ENCODE results near the gene PPM1L.

Gene PPM1L

GRCh38 chr3:160781863-160782262 is 25.8 kb downstream of the PPM1L start:
- no peak overlapping the region for H3K18ac ChIP-seq (ENCODE audit: low read depth in 1 of 2, low read length in 2 of 2)
- H3K14ac ChIP-seq (ENCODE audit: low read length in 2 of 2) = no peak overlapping the region
- H3K4me3 ChIP-seq (ENCODE audit: insufficient read depth in 1 of 2, low read depth in 1 of 2, low read length in 2 of 2) = no peak overlapping the region
- no peak overlapping the region for H3K9ac ChIP-seq (ENCODE audit: low read length)
- H3K79me1 ChIP-seq (replicated peaks; ENCODE audit: low read length, poor library complexity, severe bottlenecking) = no peaks in the 10 kb centered on the region
- H2AFZ ChIP-seq (ENCODE audit: low read depth, low read length) = no peak overlapping the region
- H2BK15ac ChIP-seq (ENCODE audit: low read depth, poor library complexity, severe bottlenecking) = no peak overlapping the region
- no peaks in the 10 kb centered on the region for H3K4me1 ChIP-seq (ENCODE audit: control insufficient read depth, insufficient read depth, low read depth, low read length)
- H3K27ac ChIP-seq (ENCODE audit: low read length, poor library complexity, severe bottlenecking) = no peak overlapping the region
- H4K91ac ChIP-seq (ENCODE audit: low read length) = no peak overlapping the region
- DNase-seq = no peak
- no peak overlapping the region for H3K23ac ChIP-seq (ENCODE audit: low read length in 2 of 2)
- no peak overlapping the region for H2BK120ac ChIP-seq (ENCODE audit: low read depth, low read length)
- H3K36me3 ChIP-seq (ENCODE audit: control insufficient read depth in 1 of 2, insufficient read depth in 2 of 2, low read depth in 1 of 2, low read length in 2 of 2) = no peaks in the 10 kb centered on the region
- H4K8ac ChIP-seq (ENCODE audit: low read length) = no peak overlapping the region
- H2BK5ac ChIP-seq (ENCODE audit: low read depth, low read length, poor library complexity, severe bottlenecking) = no peak overlapping the region
- H3K4ac ChIP-seq (ENCODE audit: low read depth in 1 of 2, low read length in 2 of 2) = no peak overlapping the region
- no peaks in the 10 kb centered on the region for H3K9me3 ChIP-seq (ENCODE audit: control insufficient read depth, low read length)
- H3K4me2 ChIP-seq (ENCODE audit: low read length, poor library complexity, severe bottlenecking) = no peak overlapping the region
- 100% methylated on average over 1 of the region's 3 CpGs for WGBS
- H2AK5ac ChIP-seq (ENCODE audit: low read length, severe bottlenecking) = no peak overlapping the region
- H3K27me3 ChIP-seq (ENCODE audit: control insufficient read depth in 1 of 2, insufficient read depth in 1 of 2, low read length in 2 of 2) = no peaks in the 10 kb centered on the region
- no peak overlapping the region for H2BK12ac ChIP-seq (ENCODE audit: low read length in 2 of 2)

GRCh38 chr3:160784853-160785252 is 28.8 kb downstream of the PPM1L start:
- no peak overlapping the region for H2AFZ ChIP-seq (ENCODE audit: low read depth, low read length)
- no peak overlapping the region for H2BK5ac ChIP-seq (ENCODE audit: low read depth, low read length, poor library complexity, severe bottlenecking)
- H3K18ac ChIP-seq (ENCODE audit: low read depth in 1 of 2, low read length in 2 of 2) = no peak overlapping the region
- H4K8ac ChIP-seq (ENCODE audit: low read length) = no peak overlapping the region
- peaks cover 5% of the 10 kb centered on the region for H3K9me3 ChIP-seq (ENCODE audit: control insufficient read depth, low read length)
- H2BK12ac ChIP-seq (ENCODE audit: low read length in 2 of 2) = no peak overlapping the region
- no peak overlapping the region for H4K91ac ChIP-seq (ENCODE audit: low read length)
- no peak overlapping the region for H2BK15ac ChIP-seq (ENCODE audit: low read depth, poor library complexity, severe bottlenecking)
- no peak overlapping the region for H3K14ac ChIP-seq (ENCODE audit: low read length in 2 of 2)
- H3K23ac ChIP-seq (ENCODE audit: low read length in 2 of 2) = no peak overlapping the region
- DNase-seq = peak; percentile 12
- no peak overlapping the region for H3K4me3 ChIP-seq (ENCODE audit: insufficient read depth in 1 of 2, low read depth in 1 of 2, low read length in 2 of 2)
- no peak overlapping the region for H3K4me2 ChIP-seq (ENCODE audit: low read length, poor library complexity, severe bottlenecking)
- H3K9ac ChIP-seq (ENCODE audit: low read length) = no peak overlapping the region
- no peak overlapping the region for H3K27ac ChIP-seq (ENCODE audit: low read length, poor library complexity, severe bottlenecking)
- H3K4me1 ChIP-seq (ENCODE audit: control insufficient read depth, insufficient read depth, low read depth, low read length) = no peaks in the 10 kb centered on the region
- no peak overlapping the region for H3K4ac ChIP-seq (ENCODE audit: low read depth in 1 of 2, low read length in 2 of 2)
- H2BK120ac ChIP-seq (ENCODE audit: low read depth, low read length) = no peak overlapping the region
- H2AK5ac ChIP-seq (ENCODE audit: low read length, severe bottlenecking) = no peak overlapping the region
- H3K36me3 ChIP-seq (ENCODE audit: control insufficient read depth in 1 of 2, insufficient read depth in 2 of 2, low read depth in 1 of 2, low read length in 2 of 2) = no peaks in the 10 kb centered on the region
- H3K27me3 ChIP-seq (ENCODE audit: control insufficient read depth in 1 of 2, insufficient read depth in 1 of 2, low read length in 2 of 2) = no peaks in the 10 kb centered on the region
- no peaks in the 10 kb centered on the region for H3K79me1 ChIP-seq (replicated peaks; ENCODE audit: low read length, poor library complexity, severe bottlenecking)

- H3K18ac ChIP-seq (ENCODE audit: low read depth in 1 of 2, low read length in 2 of 2) = no peak overlapping the region
- no peak overlapping the region for H3K27ac ChIP-seq (ENCODE audit: low read length, poor library complexity, severe bottlenecking)
- no peak for DNase-seq
- H3K36me3 ChIP-seq (ENCODE audit: control insufficient read depth in 1 of 2, insufficient read depth in 2 of 2, low read depth in 1 of 2, low read length in 2 of 2) = no peaks in the 10 kb centered on the region
- no peak overlapping the region for H4K91ac ChIP-seq (ENCODE audit: low read length)
- 80% methylated on average over 2 of the region's 2 CpGs for whole genome bisulfite sequencing
- H3K4me3 ChIP-seq (ENCODE audit: insufficient read depth in 1 of 2, low read depth in 1 of 2, low read length in 2 of 2) = no peak overlapping the region
- no peak overlapping the region for H2BK5ac ChIP-seq (ENCODE audit: low read depth, low read length, poor library complexity, severe bottlenecking)
- H3K4me1 ChIP-seq (ENCODE audit: control insufficient read depth, insufficient read depth, low read depth, low read length) = no peaks in the 10 kb centered on the region
- H2BK12ac ChIP-seq (ENCODE audit: low read length in 2 of 2) = no peak overlapping the region
- H2BK15ac ChIP-seq (ENCODE audit: low read depth, poor library complexity, severe bottlenecking) = no peak overlapping the region
- no peak overlapping the region for H2AK5ac ChIP-seq (ENCODE audit: low read length, severe bottlenecking)
- no peak overlapping the region for H2BK120ac ChIP-seq (ENCODE audit: low read depth, low read length)
- no peak overlapping the region for H2AFZ ChIP-seq (ENCODE audit: low read depth, low read length)
- no peak overlapping the region for H3K14ac ChIP-seq (ENCODE audit: low read length in 2 of 2)
- H3K4me2 ChIP-seq (ENCODE audit: low read length, poor library complexity, severe bottlenecking) = no peak overlapping the region
- no peak overlapping the region for H3K4ac ChIP-seq (ENCODE audit: low read depth in 1 of 2, low read length in 2 of 2)
- no peak overlapping the region for H3K23ac ChIP-seq (ENCODE audit: low read length in 2 of 2)
- H3K79me1 ChIP-seq (replicated peaks; ENCODE audit: low read length, poor library complexity, severe bottlenecking) = no peaks in the 10 kb centered on the region
- H3K9me3 ChIP-seq (ENCODE audit: control insufficient read depth, low read length) = peaks cover 5% of the 10 kb centered on the region
- no peaks in the 10 kb centered on the region for H3K27me3 ChIP-seq (ENCODE audit: control insufficient read depth in 1 of 2, insufficient read depth in 1 of 2, low read length in 2 of 2)
- H4K8ac ChIP-seq (ENCODE audit: low read length) = no peak overlapping the region
- no peak overlapping the region for H3K9ac ChIP-seq (ENCODE audit: low read length)
These were observed 34.7 kb downstream of the PPM1L start for GRCh38 chr3:160790726-160791125.

- H2AFZ ChIP-seq (ENCODE audit: low read depth, low read length) = no peak overlapping the region
- no peaks in the 10 kb centered on the region for H3K4me1 ChIP-seq (ENCODE audit: control insufficient read depth, insufficient read depth, low read depth, low read length)
- no peak overlapping the region for H3K18ac ChIP-seq (ENCODE audit: low read depth in 1 of 2, low read length in 2 of 2)
- no peaks in the 10 kb centered on the region for H3K79me1 ChIP-seq (replicated peaks; ENCODE audit: low read length, poor library complexity, severe bottlenecking)
- H3K4me2 ChIP-seq (ENCODE audit: low read length, poor library complexity, severe bottlenecking) = no peak overlapping the region
- no peak overlapping the region for H3K4me3 ChIP-seq (ENCODE audit: insufficient read depth in 1 of 2, low read depth in 1 of 2, low read length in 2 of 2)
- no peak overlapping the region for H3K23ac ChIP-seq (ENCODE audit: low read length in 2 of 2)
- no peak overlapping the region for H2BK120ac ChIP-seq (ENCODE audit: low read depth, low read length)
- no peaks in the 10 kb centered on the region for H3K36me3 ChIP-seq (ENCODE audit: control insufficient read depth in 1 of 2, insufficient read depth in 2 of 2, low read depth in 1 of 2, low read length in 2 of 2)
- no peak overlapping the region for H2BK12ac ChIP-seq (ENCODE audit: low read length in 2 of 2)
- H3K27me3 ChIP-seq (ENCODE audit: control insufficient read depth in 1 of 2, insufficient read depth in 1 of 2, low read length in 2 of 2) = no peaks in the 10 kb centered on the region
- no peak overlapping the region for H3K9ac ChIP-seq (ENCODE audit: low read length)
- no peak overlapping the region for H3K27ac ChIP-seq (ENCODE audit: low read length, poor library complexity, severe bottlenecking)
- H2AK5ac ChIP-seq (ENCODE audit: low read length, severe bottlenecking) = no peak overlapping the region
- no peak overlapping the region for H3K4ac ChIP-seq (ENCODE audit: low read depth in 1 of 2, low read length in 2 of 2)
- peaks cover 4% of the 10 kb centered on the region for H3K9me3 ChIP-seq (ENCODE audit: control insufficient read depth, low read length)
- WGBS = 69% methylated on average over 1 of the region's 2 CpGs
- H4K8ac ChIP-seq (ENCODE audit: low read length) = no peak overlapping the region
- no peak overlapping the region for H2BK15ac ChIP-seq (ENCODE audit: low read depth, poor library complexity, severe bottlenecking)
- DNase-seq = no peak
- H2BK5ac ChIP-seq (ENCODE audit: low read depth, low read length, poor library complexity, severe bottlenecking) = no peak overlapping the region
- H3K14ac ChIP-seq (ENCODE audit: low read length in 2 of 2) = no peak overlapping the region
- no peak overlapping the region for H4K91ac ChIP-seq (ENCODE audit: low read length)
These were observed 36.5 kb downstream of the PPM1L start for GRCh38 chr3:160792540-160792939.

Measured in mesenchymal stem cell (in vitro differentiated cells and primary cell).